HepG2 (cell line): Measurements from ENCODE around the gene CEP131. TPM values are rescaled to one million over a fixed set of nuclear protein-coding genes. Genes with fewer than 3 reads are reported as not detected.
A peak's percentile ranks its signal among the peaks of the same experiment; 100 is the strongest.

Experiments
- CC2D1A ChIP-seq: sonication (generic); formaldehyde crosslinking; IDR thresholded peaks from 2 replicates; pipeline ENCODE4 v1.8.1; 2023; ENCODE audit warnings: mild to moderate bottlenecking, missing genetic modification reagents
- CEBPG ChIP-seq: IDR thresholded peaks from 2 replicates; pipeline ENCODE4 v1.6.1; 2016
- HMG20B ChIP-seq: conservative IDR thresholded peaks from 2 replicates; pipeline ENCODE4 v1.6.1; 2016; ENCODE audit warnings: missing genetic modification reagents, missing compliant biosample characterization
- HOXA7 ChIP-seq: sonication (generic); formaldehyde crosslinking; IDR thresholded peaks from 2 replicates; pipeline ENCODE4 v1.8.1; 2022; ENCODE audit warnings: mild to moderate bottlenecking, missing genetic modification reagents, moderate library complexity
- KLF12 ChIP-seq: sonication (generic); formaldehyde crosslinking; IDR thresholded peaks from 2 replicates; pipeline ENCODE4 v1.4.0; 2020; ENCODE audit warnings: missing genetic modification reagents, borderline replicate concordance
- LBX2 ChIP-seq: sonication (generic); formaldehyde crosslinking; IDR thresholded peaks from 2 replicates; pipeline ENCODE4 v1.5.0; 2020; ENCODE audit warnings: missing genetic modification reagents, mild to moderate bottlenecking, borderline replicate concordance
- MATR3 ChIP-seq: sonication (generic); formaldehyde crosslinking; IDR thresholded peaks from 2 replicates; pipeline ENCODE4 v1.4.0; 2020; ENCODE audit warnings: missing genetic modification reagents
- MEF2D ChIP-seq: sonication (generic); formaldehyde crosslinking; IDR thresholded peaks from 2 replicates; pipeline ENCODE4 v1.5.1; 2020; ENCODE audit warnings: mild to moderate bottlenecking, missing genetic modification reagents
- NR2F2 ChIP-seq: IDR thresholded peaks from 2 replicates; pipeline ENCODE4 v1.6.1; 2012; ENCODE audit warnings: low read depth, inconsistent platforms, borderline replicate concordance
- RFXAP ChIP-seq: sonication (generic); formaldehyde crosslinking; IDR thresholded peaks from 2 replicates; pipeline ENCODE4 v1.4.0; 2020; ENCODE audit warnings: missing genetic modification reagents, borderline replicate concordance
- TBL1XR1 ChIP-seq: fragments of 150-350 bp; IDR thresholded peaks from 2 replicates; pipeline ENCODE4 v1.6.1; 2014; ENCODE audit warnings: borderline replicate concordance, low read length; ENCODE audit not compliant: partially characterized antibody
- U2AF1 ChIP-seq: fragments of 200-400 bp; formaldehyde crosslinking; optimal IDR thresholded peaks from 2 replicates; pipeline ENCODE3; 2017; ENCODE audit warnings: mild to moderate bottlenecking, low read depth, low read length
- ZBTB14 ChIP-seq: sonication (generic); formaldehyde crosslinking; IDR thresholded peaks from 2 replicates; pipeline ENCODE4 v1.4.0; 2020; ENCODE audit warnings: missing genetic modification reagents
- ZC3H13 ChIP-seq: sonication (generic); formaldehyde crosslinking; IDR thresholded peaks from 2 replicates; pipeline ENCODE4 v1.8.1; 2023; ENCODE audit warnings: mild to moderate bottlenecking, missing genetic modification reagents, moderate library complexity
- ZFP41 ChIP-seq: sonication (generic); formaldehyde crosslinking; IDR thresholded peaks from 2 replicates; pipeline ENCODE4 v1.4.0; 2020; ENCODE audit warnings: mild to moderate bottlenecking, missing genetic modification reagents, borderline replicate concordance
- ZNF180 ChIP-seq: sonication (generic); formaldehyde crosslinking; IDR thresholded peaks from 2 replicates; pipeline ENCODE4 v1.4.0; 2020; ENCODE audit warnings: low read depth, missing genetic modification reagents, borderline replicate concordance
- ZNF232 ChIP-seq: sonication (generic); formaldehyde crosslinking; IDR thresholded peaks from 2 replicates; pipeline ENCODE4 v1.4.0; 2020; ENCODE audit warnings: missing genetic modification reagents, borderline replicate concordance
- ZNF326 ChIP-seq: sonication (generic); formaldehyde crosslinking; IDR thresholded peaks from 2 replicates; pipeline ENCODE4 v1.4.0; 2020; ENCODE audit warnings: missing genetic modification reagents, borderline replicate concordance
- ZNF639 ChIP-seq: conservative IDR thresholded peaks from 2 replicates; pipeline ENCODE4 v1.6.1; 2018; ENCODE audit warnings: missing genetic modification reagents
- ZNF678 ChIP-seq: sonication (generic); formaldehyde crosslinking; IDR thresholded peaks from 2 replicates; pipeline ENCODE4 v1.4.0; 2020; ENCODE audit warnings: mild to moderate bottlenecking, missing genetic modification reagents
- ZNF740 ChIP-seq: sonication (generic); formaldehyde crosslinking; IDR thresholded peaks from 2 replicates; pipeline ENCODE4 v1.4.0; 2020; ENCODE audit warnings: missing genetic modification reagents
- ZNF790 ChIP-seq: sonication (generic); formaldehyde crosslinking; IDR thresholded peaks from 2 replicates; pipeline ENCODE4 v1.8.0; 2022; ENCODE audit warnings: missing genetic modification reagents, mild to moderate bottlenecking, borderline replicate concordance
- polyA plus RNA-seq, 8 experiments: library from polyadenylated mRNA; depleted of rRNA in 3 of 8; stranded (reverse) in 7 of 8; unstranded in 1 of 8; fragments of >200 nt; fragmentation: Illumina TruSeq in 4 of 8; extraction: Trizol in 4 of 8; gene quantifications; 2 replicates each; pipeline versions ENCODE4 v1.2.1 to v1.2.3, GENCODE V29; 2011 to 2016; ENCODE audit warnings: low read depth in 4 of 8, missing spikeins in 1 of 8, mixed read lengths in 1 of 8; ENCODE audit not compliant: insufficient read depth in 1 of 8
- total RNA-seq, 5 experiments: library from RNA; depleted of rRNA; stranded (reverse); fragments of >200 nt; fragmentation: Illumina TruSeq; extraction: Trizol; gene quantifications; 2 replicates each; pipeline ENCODE4 v1.2.3, GENCODE V29; 2016; ENCODE audit warnings: low read depth in 1 of 5
- TF ChIP-seq, protein P1 (sequence below): sonication (generic); formaldehyde crosslinking; conservative IDR thresholded peaks from 2 replicates; pipeline ENCODE4 v1.5.0; 2020; ENCODE audit warnings: missing genetic modification reagents
- TF ChIP-seq, protein P2 (sequence below): sonication (generic); formaldehyde crosslinking; IDR thresholded peaks from 2 replicates; pipeline ENCODE4 v1.8.1; 2023; ENCODE audit warnings: missing genetic modification reagents, mild to moderate bottlenecking, borderline replicate concordance
- TF ChIP-seq, protein P3 (sequence below): IDR thresholded peaks from 2 replicates; pipeline ENCODE4 v1.6.1; 2016; ENCODE audit warnings: missing genetic modification reagents, missing compliant biosample characterization

Gene CEP131
- total and polyA plus RNA-seq, 2 of the 13 experiments (the other 11 are each of a cell fraction or from before 2014, with no cell fraction given), result 5.0 to 16.8 TPM

- TF ChIP-seq ZNF790 (no peak), ZC3H13 (CRISPR knock-in tag) (no peak; the same call in 1 of the 2 replicates), ZBTB14 (CRISPR knock-in tag) (no peak), HOXA7 (CRISPR knock-in tag) (no peak), TBL1XR1 (no peak), HMG20B (CRISPR knock-in tag) (no peak), LBX2 (CRISPR knock-in tag) (no peak), ZFP41 (CRISPR knock-in tag) (no peak), ZNF678 (no peak), CC2D1A (CRISPR knock-in tag) (no peak), ZNF326 (CRISPR knock-in tag) (0 out of 2 replicates have a peak, but pooled peaks have one; percentile 71), ZNF180 (CRISPR knock-in tag) (no peak), ZNF232 (CRISPR knock-in tag) (no peak), CEBPG (CRISPR knock-in tag) (no peak), NR2F2 (0 out of 2 replicates have a peak, but pooled peaks have one; percentile 25), RFXAP (CRISPR knock-in tag) (0 out of 2 replicates have a peak, but pooled peaks have one; percentile 51), MEF2D (peak; percentile 25; the same call in 1 of the 2 replicates), MATR3 (CRISPR knock-in tag) (no peak), KLF12 (CRISPR knock-in tag) (0 out of 2 replicates have a peak, but pooled peaks have one; percentile 21), ZNF740 (no peak), U2AF1 (peak; percentile 47), ZNF639 (CRISPR knock-in tag) (no peak)
- TF ChIP-seq, protein P1, sequence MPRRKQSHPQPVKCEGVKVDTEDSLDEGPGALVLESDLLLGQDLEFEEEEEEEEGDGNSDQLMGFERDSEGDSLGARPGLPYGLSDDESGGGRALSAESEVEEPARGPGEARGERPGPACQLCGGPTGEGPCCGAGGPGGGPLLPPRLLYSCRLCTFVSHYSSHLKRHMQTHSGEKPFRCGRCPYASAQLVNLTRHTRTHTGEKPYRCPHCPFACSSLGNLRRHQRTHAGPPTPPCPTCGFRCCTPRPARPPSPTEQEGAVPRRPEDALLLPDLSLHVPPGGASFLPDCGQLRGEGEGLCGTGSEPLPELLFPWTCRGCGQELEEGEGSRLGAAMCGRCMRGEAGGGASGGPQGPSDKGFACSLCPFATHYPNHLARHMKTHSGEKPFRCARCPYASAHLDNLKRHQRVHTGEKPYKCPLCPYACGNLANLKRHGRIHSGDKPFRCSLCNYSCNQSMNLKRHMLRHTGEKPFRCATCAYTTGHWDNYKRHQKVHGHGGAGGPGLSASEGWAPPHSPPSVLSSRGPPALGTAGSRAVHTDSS (CRISPR knock-in tag), result 0 out of 2 replicates have a peak, but pooled peaks have one; percentile 76
- TF ChIP-seq, protein P2, sequence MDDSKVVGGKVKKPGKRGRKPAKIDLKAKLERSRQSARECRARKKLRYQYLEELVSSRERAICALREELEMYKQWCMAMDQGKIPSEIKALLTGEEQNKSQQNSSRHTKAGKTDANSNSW, result no peak
- TF ChIP-seq, protein P3, sequence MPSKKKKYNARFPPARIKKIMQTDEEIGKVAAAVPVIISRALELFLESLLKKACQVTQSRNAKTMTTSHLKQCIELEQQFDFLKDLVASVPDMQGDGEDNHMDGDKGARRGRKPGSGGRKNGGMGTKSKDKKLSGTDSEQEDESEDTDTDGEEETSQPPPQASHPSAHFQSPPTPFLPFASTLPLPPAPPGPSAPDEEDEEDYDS (CRISPR knock-in tag), result no peak
Measured at GRCh38 chr17:81244358-81245023, 21.7 kb upstream of the CEP131 start (continued).
